Stimulated activated CD8-positive, alpha-beta memory T cell treated with anti-CD3 and anti-CD28 coated beads, Interleukin-15, amount 100 ng/mL, for 48 hours (primary cell): ENCODE results near the gene KCNJ6.
"Not testable (repeated sequence)": the region's sequence is repeated elsewhere in the genome, so short reads cannot be mapped to it uniquely, and the experiment has no call there.

Experiments
- DNase-seq, 2 donors: peaks; one replicate each; pipeline ENCODE4 v3.0.0-alpha.2; 2020; ENCODE audit warnings: low read depth in 2 of 2

Gene KCNJ6

DNA sequence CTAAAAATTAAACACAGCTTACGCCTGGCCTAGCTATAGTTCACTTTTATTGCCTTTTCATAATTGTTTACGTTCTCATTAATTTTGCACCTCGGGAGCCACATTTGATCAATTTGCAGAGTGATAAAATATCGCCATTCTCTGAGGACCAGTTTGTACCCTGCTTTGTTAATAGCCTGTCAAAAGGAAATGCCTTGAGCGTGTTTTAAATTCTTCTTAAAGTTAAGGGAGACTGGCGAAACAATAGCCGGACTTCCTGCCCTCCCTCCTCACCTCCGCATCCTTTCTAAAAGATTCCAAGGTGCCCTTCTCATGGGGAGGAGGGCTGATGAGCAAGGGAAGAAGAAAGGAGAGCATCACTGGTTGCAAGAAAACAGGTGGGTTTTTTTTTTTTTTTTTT lies 271.6 kb downstream of the KCNJ6 start:
- DNase-seq: no peak

DNA sequence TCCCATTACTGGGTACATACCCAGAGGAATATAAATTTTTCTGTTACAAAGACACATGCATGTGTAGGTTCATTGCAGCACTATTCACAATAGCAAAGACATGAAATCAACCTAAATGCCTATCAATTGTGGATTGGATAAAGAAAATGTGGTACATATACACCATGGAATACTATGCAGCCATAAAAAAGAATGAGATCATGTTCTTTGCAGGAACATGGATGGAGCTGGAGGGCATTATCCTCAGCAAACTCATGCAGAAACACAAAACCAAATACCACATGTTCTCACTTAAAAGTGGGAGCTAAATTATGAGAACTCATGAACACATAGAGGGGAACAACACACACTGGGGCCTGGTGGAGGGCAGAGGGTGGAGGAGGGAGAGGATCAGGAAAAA lies 272.4 kb downstream of the KCNJ6 start:
- DNase-seq: not testable (repeated sequence)

GRCh38 chr21:37642493-37642892 lies 273.8 kb downstream of the KCNJ6 start:
- DNase-seq: peak; percentile 4 to 8

DNA sequence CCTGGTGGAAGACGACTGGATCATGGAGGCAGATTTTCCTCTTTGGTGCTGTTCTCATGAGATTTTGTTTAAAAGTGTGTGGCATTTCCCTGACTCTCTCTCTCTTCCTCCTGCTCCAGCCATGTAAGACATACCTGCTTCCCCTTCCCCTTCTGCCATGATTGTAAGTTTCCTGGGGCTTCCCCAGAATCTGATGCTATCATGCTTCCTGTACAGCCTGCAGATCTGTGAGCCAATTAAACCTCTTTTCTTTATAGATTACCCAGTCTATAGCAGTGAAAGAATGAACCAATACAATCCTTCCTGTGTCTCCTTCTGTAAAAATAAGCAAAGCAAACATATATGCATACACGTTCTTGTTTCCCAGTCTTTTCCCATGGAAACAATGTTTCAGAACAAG lies 276.5 kb downstream of the KCNJ6 start:
- DNase-seq: no peak

DNA sequence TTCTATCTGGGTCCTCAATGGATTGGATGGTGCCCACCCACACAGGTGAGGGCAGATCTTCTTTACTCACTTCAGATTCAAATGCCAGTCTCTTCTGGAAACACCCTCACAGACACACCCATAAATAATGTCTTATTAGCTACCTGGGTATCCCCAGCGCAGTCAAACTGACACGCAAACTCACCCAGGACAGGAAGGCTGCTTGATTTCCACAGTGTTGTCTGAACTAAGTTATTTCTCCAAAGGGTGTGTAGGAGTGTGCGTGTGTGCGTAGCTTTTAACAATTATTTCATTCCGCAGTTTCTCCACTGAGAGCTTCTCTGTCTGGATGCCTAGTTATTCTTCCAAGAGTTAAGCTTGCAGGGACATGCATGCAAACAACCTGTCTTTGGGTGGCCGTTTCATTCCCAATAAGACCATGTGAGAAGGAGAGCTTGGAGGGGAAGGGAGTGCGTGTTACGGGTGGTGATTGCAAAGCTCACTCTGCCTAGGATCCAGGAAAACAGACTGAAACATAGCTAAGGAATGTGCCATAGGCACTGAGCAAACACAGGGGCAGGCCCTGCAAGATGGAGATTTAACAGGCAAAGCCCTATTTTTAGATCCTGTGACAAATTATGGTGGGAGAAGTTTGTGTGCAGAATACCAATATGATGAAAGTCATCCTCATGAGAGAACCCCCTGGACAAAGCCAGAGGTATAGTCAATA lies 280.0 kb downstream of the KCNJ6 start:
- no peak for DNase-seq

DNA sequence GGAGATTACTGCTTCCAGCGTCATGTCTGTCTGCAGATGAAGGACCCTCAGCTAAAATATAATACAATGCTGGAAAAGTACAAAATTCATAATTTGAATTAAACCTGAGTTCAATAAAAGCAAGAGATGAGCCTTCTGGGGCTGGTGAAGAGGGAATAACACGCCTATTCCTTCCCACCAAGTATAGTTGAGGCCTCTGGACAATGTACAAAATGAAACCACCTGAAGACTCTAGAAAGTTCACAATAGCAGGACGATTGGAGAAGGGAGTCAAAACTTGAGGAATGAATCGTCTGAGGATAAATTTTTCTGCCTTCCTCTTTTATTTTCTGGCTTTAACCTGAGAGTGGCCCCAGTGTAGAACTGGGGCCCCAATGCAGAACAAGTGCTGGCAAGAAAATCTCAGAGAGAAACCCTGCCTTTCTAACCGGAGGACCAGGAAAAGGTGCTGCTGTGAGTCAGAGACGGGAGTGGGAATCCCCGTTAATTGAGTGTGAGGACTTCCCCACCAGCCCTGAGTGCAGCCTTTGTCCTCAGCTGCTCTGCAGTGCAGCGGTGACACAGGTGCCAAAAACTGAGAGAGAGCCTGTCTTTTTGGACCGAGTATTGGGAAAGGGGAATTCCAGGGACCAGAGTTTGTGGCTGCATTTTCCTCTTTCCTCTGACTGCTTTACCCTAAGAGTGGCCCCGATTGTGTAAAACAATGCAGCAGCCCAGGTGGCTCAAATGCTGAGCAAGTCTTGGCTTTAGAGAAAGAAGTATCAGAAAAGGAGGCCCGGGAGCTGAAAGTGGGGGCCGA lies 284.7 kb downstream of the KCNJ6 start:
- no peak for DNase-seq

GRCh38 chr21:37630872-37631271 lies 285.4 kb downstream of the KCNJ6 start:
- no peak for DNase-seq

GRCh38 chr21:37628362-37628761 lies 287.9 kb downstream of the KCNJ6 start:
- DNase-seq: no peak

- DNase-seq: no peak
Measured at GRCh38 chr21:37627561-37627960, 288.7 kb downstream of the KCNJ6 start.

GRCh38 chr21:37627074-37627473 lies 289.2 kb downstream of the KCNJ6 start:
- no peak for DNase-seq

DNA sequence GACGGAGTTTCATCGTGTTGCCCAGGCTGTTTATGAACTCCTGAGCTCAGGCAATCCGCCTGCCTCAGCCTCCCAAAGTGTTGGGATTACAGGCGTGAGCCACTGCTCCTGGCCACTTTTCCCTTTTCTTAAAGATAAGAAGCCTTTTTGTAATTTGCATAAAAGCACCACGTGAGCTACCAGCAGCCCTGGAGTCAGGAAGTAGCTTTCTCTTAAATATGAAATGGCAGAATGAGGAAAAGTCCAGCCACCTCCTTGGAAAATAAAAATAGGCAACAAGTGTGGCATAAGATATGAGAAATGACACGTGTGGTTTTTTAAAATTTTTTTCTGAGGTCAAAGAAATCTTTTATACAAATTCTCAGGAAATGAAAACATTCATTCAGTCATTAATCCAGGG lies 289.9 kb downstream of the KCNJ6 start:
- no peak for DNase-seq

DNA sequence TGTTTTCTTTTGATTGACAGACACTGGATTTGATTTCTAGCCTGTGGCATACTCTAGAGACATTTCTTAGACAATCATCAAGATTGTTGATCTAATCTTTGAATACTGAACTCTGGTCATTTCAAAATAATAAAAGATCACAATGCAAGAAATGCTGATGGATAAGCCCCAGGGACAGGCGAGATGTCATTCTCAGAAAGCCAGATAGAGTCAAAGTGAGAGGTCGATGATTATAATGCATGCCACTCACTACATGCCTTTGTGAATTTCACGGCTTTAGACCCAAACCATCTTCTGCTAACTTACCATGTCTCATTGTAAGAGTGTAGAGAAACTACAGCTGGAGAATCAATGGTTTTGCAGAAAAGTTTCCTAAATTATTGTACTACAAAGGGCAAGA lies 292.6 kb downstream of the KCNJ6 start:
- no peak for DNase-seq

GRCh38 chr21:37623183-37623582 lies 293.1 kb downstream of the KCNJ6 start:
- no peak for DNase-seq

DNA sequence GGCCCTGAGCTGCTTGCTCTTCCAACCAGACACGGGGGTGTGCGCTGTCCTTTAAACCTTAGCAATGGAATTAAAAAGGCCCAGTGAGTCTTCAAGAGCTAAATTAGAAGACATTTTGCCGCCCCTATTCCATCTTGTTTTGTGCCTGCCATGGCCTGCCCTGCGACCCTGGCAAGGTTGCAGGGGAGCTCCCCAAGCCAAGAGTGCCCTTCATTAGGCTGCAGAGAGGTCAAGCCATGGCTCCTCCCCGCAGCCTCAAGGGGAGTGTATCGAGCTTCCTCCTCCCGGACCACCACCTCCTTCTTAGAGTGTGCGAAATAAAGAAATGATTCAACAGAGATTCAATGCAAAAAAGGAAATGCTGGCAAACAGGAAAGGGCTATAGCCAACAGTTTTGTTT lies 293.5 kb downstream of the KCNJ6 start:
- no peak for DNase-seq

GRCh38 chr21:37620401-37620800 lies 295.9 kb downstream of the KCNJ6 start:
- no peak for DNase-seq

GRCh38 chr21:37619464-37619974 lies 296.7 kb downstream of the KCNJ6 start:
- no peak for DNase-seq

DNA sequence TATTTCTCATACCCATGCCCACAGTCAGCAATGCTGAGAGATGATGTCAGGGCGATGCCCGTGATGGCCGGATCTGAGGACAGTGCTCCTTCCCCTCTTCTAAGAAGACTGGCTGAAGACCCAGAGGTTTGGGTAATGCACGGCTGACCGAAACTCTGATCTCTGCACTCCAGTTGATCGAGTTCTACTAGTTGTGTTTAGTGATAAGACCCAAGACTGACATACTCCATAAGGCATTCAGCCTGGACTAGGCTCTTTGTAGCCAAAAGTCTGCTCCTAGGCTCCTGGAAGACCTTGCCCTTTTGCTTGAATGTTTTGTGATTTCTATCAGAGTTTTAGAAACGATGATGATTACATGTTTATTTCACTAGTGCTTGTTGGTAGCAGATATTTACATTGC lies 298.2 kb downstream of the KCNJ6 start:
- DNase-seq: no peak

- no peak for DNase-seq
Measured at GRCh38 chr21:37615962-37616361, 300.3 kb downstream of the KCNJ6 start.

DNA sequence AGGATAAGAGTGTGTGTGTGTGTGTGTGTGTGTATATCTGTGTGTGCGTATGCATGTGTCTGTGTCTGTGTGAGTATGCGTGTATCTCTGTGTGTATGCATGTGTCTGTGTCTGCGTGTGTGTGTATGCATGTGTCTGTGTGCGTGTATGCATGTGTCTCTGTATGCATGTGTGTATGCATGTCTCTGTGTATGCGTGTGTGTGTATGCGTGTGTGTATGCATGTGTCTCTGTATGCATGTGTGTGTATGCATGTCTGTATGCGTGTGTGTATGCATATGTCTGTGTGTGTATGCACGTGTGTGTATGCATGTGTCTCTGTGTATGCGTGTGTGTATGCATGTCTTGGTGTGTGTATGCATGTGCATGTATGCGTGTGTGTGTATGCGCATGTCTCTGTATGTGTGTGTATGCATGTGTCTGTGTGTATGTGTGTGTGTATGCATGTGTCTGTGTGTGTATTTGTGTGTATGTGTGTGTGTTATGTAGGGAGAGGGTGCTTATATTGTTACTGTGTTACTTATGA lies 301.8 kb downstream of the KCNJ6 start:
- DNase-seq: no peak

GRCh38 chr21:37607081-37607480 lies 309.2 kb downstream of the KCNJ6 start:
- no peak for DNase-seq

GRCh38 chr21:37606549-37606948 lies 309.7 kb downstream of the KCNJ6 start:
- no peak for DNase-seq

- DNase-seq: no peak
Measured at GRCh38 chr21:37605006-37605405, 311.3 kb downstream of the KCNJ6 start.

DNA sequence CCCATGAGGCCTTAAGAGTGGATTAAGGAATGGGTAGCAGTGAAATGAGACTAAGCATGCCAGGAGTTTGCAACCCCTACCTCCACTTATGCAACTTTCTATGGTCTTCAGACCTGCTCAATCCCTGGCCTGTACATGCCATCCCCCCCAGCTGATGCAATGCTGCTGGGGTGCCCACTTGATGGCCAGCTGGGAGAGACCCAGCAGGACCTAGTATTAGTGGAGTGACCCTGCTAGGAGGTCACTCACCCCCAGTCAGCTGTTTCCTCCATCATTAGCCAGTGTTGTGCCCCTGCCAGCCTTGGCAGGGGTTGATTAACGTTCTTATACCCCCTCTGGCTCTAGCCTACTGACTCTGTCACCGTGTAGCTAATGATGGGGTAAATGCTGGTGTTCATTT lies 313.1 kb downstream of the KCNJ6 start:
- no peak for DNase-seq
